RPMI8226 (cell line): ENCODE results near the gene SLC12A5.

Source experiments
- DNase-seq: peaks from one replicate; pipeline ENCODE4 v3.0.0-alpha.2; 2015

Gene SLC12A5

GRCh38 chr20:46006964-46007363 lies 22.1 kb upstream of the SLC12A5 start:
- DNase-seq = no peak

- no peak for DNase-seq
These were observed 21.3 kb upstream of the SLC12A5 start for GRCh38 chr20:46007671-46008070.

DNA sequence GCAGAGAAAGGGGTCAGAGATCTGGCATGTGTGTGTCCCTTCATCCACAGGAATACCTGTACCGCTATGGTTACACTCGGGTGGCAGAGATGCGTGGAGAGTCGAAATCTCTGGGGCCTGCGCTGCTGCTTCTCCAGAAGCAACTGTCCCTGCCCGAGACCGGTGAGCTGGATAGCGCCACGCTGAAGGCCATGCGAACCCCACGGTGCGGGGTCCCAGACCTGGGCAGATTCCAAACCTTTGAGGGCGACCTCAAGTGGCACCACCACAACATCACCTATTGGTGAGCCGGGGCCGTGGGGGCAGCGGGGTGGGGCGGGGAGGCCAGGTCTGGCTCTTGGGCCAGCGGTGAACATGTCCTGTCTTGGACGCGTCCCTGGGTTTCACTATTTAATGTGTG lies 19.2 kb upstream of the SLC12A5 start:
- no peak for DNase-seq

DNA sequence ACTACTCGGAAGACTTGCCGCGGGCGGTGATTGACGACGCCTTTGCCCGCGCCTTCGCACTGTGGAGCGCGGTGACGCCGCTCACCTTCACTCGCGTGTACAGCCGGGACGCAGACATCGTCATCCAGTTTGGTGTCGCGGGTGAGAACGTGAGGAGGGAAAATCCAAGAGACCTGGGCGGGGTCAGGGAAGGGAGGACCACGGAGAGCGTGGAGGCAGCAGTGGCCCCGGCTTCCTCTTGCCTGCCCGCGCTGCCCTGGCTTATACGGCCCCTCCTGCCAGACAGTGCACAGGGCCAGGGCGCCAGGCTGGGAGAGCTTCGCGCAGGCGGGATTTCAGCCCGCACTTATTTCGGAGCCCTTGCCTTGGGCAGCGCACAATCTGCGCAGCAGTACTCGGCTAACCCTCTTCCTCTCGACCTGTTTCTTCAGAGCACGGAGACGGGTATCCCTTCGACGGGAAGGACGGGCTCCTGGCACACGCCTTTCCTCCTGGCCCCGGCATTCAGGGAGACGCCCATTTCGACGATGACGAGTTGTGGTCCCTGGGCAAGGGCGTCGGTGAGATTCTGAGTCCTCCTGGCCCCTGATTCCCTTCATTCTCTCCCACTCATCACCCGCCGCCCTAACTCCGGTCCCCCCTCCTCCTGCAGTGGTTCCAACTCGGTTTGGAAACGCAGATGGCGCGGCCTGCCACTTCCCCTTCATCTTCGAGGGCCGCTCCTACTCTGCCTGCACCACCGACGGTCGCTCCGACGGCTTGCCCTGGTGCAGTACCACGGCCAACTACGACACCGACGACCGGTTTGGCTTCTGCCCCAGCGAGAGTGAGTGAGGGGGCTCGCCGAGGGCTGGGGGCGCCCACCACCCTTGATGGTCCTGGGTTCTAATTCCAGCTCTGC lies 18.3 kb upstream of the SLC12A5 start:
- no peak for DNase-seq

- peak; percentile 67 for DNase-seq
These were observed 17.2 kb upstream of the SLC12A5 start for GRCh38 chr20:46011631-46012482.

GRCh38 chr20:46012921-46013320 lies 16.1 kb upstream of the SLC12A5 start:
- DNase-seq = no peak

- DNase-seq = no peak
These were observed 15.6 kb upstream of the SLC12A5 start for GRCh38 chr20:46013322-46013828.

GRCh38 chr20:46013829-46014516 lies 15.0 kb upstream of the SLC12A5 start:
- DNase-seq = peak; percentile 80

DNA sequence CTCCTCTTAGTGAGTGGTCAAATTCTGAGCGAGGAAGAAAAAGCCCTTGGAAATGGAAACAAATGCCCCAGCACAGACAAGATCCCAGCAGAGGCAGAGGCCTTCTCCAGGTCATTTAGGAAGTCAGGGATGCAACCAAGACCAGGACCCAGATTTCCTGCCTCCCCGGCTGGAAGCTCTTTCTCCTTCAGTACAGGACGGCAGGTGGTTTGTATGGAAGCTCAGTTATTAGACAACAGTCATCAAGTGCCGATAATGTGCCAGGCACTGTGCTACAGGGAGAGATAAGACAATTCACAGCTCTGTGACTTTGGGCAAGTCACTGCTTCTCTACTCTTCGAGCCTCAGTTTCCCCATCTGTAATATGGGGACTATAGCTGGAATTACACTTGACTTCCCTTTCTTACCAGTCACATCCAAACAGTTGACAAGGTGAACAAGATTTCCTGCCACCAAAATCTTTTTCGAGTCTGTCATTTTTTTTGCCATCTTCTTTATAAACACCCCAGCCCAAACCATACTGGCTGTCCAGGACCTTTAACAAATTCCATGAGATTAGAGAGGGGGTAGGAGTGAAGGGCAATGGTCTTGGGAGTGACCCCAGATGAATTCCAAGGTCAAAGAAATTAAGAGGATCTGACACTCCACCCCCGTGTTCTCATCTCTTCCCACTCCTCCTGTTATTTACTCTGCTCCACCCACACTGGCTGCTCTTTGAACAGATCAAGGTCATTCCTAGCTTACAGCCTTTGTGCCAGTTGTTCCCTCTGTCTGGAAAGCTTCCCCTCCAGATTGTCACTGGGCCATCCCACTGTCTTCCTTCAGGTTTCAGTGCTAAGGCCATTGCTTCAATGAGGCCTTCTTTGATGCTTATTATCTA lies 14.3 kb upstream of the SLC12A5 start:
- DNase-seq = no peak

DNA sequence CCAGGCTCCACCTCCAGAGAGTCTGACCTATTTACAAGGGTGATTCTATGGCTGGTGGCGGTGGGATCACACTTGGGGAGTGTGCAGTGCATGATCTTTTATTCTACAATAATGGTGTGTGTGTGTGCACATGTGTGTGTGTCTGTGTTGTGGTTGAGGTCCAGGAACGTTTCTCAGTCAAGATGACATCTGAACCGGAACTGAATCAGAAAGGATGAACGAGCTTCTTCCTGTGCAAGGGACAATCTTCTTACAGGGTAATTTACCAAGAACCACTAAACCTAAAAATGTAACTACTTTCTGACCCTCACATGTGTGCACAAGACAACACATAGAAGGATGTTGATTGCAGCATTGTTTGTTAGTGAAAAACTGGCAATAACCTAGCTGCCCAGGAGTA lies 11.7 kb upstream of the SLC12A5 start:
- no peak for DNase-seq

- no peak for DNase-seq
These were observed 10.9 kb upstream of the SLC12A5 start for GRCh38 chr20:46018112-46018511.

DNA sequence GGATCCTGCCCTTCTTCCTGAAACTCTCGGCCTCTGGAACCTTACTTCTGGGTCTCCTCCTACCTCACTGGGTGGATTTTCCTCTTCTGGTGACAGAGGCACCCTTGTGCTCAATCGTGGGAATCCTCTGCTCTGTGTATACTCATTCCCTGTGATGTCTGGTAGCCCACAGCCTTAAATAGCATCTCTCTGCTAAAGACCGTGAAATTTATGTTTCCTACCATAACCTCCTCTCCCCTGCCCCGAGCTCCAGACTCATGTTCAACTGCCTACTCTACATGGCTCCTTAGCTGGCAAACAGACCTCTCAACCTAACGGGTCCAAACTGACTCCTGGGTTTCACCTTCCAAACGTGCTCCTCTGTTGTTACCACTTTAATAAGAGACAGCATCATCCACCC lies 10.4 kb upstream of the SLC12A5 start:
- DNase-seq = no peak

GRCh38 chr20:46020555-46020954 lies 8.5 kb upstream of the SLC12A5 start:
- DNase-seq = no peak

- peak; percentile 56 for DNase-seq
These were observed 7.4 kb upstream of the SLC12A5 start for GRCh38 chr20:46021361-46022359.

- peak; percentile 75 for DNase-seq
These were observed 6.4 kb upstream of the SLC12A5 start for GRCh38 chr20:46022411-46023147.

- no peak for DNase-seq
These were observed 5.9 kb upstream of the SLC12A5 start for GRCh38 chr20:46023148-46023484.

DNA sequence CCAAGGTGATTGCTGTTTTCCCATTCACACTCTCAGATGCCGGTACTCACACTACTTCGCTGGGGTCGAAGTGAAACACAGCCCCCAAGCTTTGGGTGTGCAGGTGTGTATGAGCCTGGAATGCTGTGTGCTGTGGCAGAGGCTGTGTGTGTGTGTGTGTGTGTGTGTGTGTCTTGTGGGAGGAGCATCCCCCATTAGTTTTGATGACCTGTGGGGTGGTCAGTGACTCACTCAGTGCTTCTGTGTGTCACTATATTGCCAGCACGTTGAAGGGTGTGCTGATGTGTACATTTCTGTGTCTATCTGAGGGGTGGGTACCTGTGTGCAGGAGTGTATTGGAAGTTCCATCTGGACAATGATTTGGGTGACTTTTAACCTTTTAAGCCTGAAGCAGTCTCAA lies 5.0 kb upstream of the SLC12A5 start:
- DNase-seq = no peak

DNA sequence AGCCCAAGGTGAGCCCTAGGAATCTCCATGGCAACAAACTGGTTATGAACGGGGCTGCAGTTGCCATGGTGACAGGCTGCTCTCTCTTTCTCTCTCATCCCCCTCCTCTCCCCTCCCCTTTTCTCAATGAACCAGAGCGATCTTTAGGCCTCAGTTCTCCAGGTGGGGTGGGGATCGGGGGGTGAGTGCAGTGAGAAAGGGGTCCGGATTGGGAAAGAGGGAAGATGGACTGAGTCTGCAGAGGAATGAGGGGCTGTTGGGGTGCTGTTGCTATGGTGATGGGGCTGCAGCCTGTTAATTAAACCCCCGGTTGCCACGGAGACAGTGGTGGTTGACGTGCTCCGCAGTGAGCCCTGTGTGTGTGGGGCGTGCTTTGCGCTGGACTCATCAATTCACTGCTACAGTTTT lies 3.6 kb upstream of the SLC12A5 start:
- no peak for DNase-seq

DNA sequence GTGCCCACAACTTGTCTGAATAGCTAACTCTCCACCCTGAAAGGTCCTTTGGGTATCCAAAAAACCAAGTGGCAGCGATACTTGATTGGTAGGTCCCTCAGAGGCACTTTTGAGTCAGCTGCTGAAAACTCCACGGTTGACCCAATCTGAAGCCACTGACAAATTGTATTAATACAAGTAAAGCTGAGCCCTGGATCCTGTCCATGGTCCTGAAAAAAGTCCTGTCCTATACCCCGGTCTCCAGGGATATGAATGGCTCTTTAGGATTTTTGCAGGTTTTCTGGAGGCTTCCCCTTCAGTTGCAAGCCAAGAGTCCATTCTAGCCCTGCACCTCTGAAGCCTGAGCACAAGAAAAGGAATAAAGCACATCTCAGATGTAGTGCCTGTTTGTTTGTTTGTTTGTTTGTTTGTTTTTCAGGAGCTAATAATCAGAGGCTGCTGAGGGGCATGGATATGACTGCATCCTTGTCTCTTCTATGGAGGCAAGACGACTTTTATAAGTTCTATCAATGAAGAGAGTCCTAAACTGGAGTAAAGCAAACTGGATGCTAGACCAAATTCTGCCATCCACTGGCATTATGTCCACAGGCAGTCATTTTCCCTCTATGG lies 1.7 kb upstream of the SLC12A5 start:
- peak; percentile 72 for DNase-seq

DNA sequence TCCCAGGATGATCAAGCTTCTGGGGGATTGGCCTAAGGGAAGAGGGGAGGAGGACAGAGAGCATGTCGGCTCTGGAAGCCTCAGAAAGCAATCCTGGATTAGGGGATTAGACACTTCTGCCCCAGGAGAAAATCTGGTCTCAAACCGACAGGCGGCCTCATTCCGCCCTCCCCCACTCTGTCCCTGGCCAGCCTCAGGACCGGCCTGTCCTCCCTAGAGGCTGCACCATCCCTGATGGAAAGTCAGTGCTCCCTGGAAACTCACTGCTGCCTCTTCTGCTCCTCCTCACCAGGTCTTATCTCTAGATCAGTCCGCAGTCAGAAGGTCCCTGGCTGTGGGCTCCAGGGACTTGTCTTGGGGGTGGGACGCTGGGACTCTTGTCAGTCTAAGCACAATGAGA lies 905 bp upstream of the SLC12A5 start:
- DNase-seq = no peak
